Peyer's patch (tissue), 4 donors: Measurements from ENCODE around the gene MYH10. TPM values are rescaled to one million over a fixed set of nuclear protein-coding genes. Genes with fewer than 3 reads are reported as not detected.

Experiments used
- DNase-seq, 3 donors: peaks; one replicate each; pipeline ENCODE4 v3.0.0-alpha.2; 2017 to 2019
- H3K27ac ChIP-seq, 4 donors: fragments of 200-600 bp; sonication (generic); one replicate each; pipeline ENCODE4 v1.5.1; 2016 to 2019
- H3K27me3 ChIP-seq, 2 donors: fragments of 200-600 bp; sonication (generic); one replicate each; pipeline ENCODE4 v1.5.1; 2019
- H3K36me3 ChIP-seq, 3 donors: fragments of 200-600 bp; sonication (generic); one replicate each; pipeline ENCODE4 v1.5.1; 2016 to 2019
- H3K4me1 ChIP-seq, 4 donors: fragments of 200-600 bp; sonication (generic); one replicate each; pipeline ENCODE4 v1.5.1; 2016 to 2019
- H3K4me3 ChIP-seq, 4 donors: fragments of 200-600 bp; sonication (generic); 1 replicate in 3 of 4; 2 replicates in 1 of 4; pipeline ENCODE4 v1.5.1; 2016 to 2019; ENCODE audit warnings: mild to moderate bottlenecking in 1 of 4
- H3K9me3 ChIP-seq, 4 donors: fragments of 200-600 bp; sonication (generic); one replicate each; pipeline ENCODE4 v1.5.1; 2016 to 2019; ENCODE audit warnings: mild to moderate bottlenecking in 1 of 4
- CTCF ChIP-seq, 6 experiments: fragments of 450-650 bp in 4 of 6; fragments of 200-600 bp in 2 of 6; sonication (generic) in 1 of 6; IDR thresholded peaks; one replicate each; pipeline ENCODE4 v1.5.1; 2017 to 2019; ENCODE audit warnings: antibody characterized with exemption in 6 of 6, mild to moderate bottlenecking in 3 of 6, moderate library complexity in 1 of 6
- POLR2A ChIP-seq, 2 donors: fragments of 450-650 bp; IDR thresholded peaks; one replicate each; pipeline ENCODE4 v1.5.1; 2017; ENCODE audit warnings: antibody characterized with exemption in 2 of 2, mild to moderate bottlenecking in 2 of 2, moderate library complexity in 2 of 2
- total RNA-seq, 4 donors: library from RNA; depleted of rRNA; stranded (reverse); fragments of >200 nt; gene quantifications; one replicate each; pipeline ENCODE4 v1.1.0, GENCODE V29; 2016

The MYH10 gene
- total RNA-seq, 4 donors from 2014 or later, result 1.2 to 10.7 (median 3.6) TPM

DNA sequence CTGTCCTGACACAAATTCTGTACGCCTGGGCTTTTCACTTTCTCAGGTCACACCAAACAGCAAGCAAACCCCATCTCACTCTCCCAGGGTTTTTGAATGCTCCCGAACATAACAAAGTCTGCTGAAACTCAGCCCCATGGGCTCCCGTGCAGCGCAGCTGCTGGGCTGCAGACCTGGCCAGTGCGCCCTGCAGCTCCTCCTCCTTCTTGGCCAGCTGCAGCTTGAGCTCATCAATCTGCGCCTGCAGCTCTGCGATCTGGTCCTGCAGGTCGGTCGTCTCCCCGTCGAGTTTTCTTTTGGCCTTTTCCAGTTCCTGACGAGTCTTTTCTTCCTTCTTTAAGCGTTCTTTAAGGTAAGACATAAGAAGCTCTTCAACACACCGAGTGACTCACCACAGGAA lies 124.4 kb downstream of the MYH10 start:
- H3K4me3 ChIP-seq, result no peak overlapping the region
- H3K27me3 ChIP-seq, result no peaks in the 10 kb centered on the region
- H3K4me1 ChIP-seq, result no peaks in the 10 kb centered on the region
- H3K27ac ChIP-seq, result no peak overlapping the region
- no peaks in the 10 kb centered on the region for H3K36me3 ChIP-seq
- no peak for TF ChIP-seq CTCF (IDR thresholded peaks at IDR 0.05)
- no peak for TF ChIP-seq POLR2A (IDR thresholded peaks at IDR 0.05)
- H3K9me3 ChIP-seq, result no peaks in the 10 kb centered on the region
- no peak for DNase-seq

DNA sequence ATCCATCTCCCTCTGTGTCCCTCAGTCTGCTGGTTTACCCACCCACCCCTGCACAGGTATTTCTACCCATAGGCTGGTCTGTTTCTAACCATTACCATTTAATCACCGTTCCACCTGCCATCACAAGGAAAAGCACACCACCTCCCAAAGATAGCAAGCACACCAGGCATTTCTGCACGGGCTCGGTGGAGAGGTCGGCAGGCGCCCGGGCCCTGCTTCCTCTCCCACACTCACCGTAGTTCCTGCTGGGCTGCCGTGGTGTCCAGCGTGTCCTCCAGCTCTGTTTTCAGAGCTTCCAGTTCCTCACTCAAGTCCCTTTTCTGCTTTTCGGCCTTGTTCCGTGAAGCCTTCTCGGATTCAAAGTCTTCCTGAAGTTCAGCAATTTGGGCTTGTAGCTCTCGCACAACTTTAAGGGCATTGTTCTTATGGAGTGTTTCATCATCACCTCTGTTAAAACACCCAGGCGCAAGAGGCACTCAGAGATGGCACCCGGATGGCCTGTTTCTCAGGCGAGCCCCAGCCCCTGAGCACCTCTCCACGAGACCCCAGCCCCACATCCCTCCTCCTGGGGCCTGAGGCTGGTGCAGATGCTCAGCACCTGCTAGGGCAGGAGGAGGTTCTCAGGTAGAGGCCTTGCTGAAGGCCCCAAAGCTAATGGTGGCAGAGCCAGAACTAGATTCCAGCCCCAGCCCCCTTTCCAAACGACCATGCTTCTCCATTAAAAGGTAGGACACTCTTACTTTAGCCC lies 125.9 kb downstream of the MYH10 start:
- Histone ChIP-seq H3K36me3 (no peaks in the 10 kb centered on the region), H3K27ac (no peak overlapping the region), H3K4me3 (no peak overlapping the region), H3K9me3 (no peaks in the 10 kb centered on the region), H3K4me1 (no peaks in the 10 kb centered on the region), H3K27me3 (no peaks in the 10 kb centered on the region)
- no peak for DNase-seq
- TF ChIP-seq POLR2A (IDR thresholded peaks at IDR 0.05) (no peak), CTCF (IDR thresholded peaks at IDR 0.05) (no peak)

GRCh38 chr17:8503807-8504206 lies 126.7 kb downstream of the MYH10 start:
- Histone ChIP-seq H3K4me3 (no peak overlapping the region), H3K9me3 (no peaks in the 10 kb centered on the region), H3K27me3 (no peaks in the 10 kb centered on the region), H3K27ac (no peak overlapping the region), H3K4me1 (no peaks in the 10 kb centered on the region), H3K36me3 (no peaks in the 10 kb centered on the region)
- no peak for TF ChIP-seq CTCF (IDR thresholded peaks at IDR 0.05)
- TF ChIP-seq POLR2A (IDR thresholded peaks at IDR 0.05), result no peak
- DNase-seq, result no peak

DNA sequence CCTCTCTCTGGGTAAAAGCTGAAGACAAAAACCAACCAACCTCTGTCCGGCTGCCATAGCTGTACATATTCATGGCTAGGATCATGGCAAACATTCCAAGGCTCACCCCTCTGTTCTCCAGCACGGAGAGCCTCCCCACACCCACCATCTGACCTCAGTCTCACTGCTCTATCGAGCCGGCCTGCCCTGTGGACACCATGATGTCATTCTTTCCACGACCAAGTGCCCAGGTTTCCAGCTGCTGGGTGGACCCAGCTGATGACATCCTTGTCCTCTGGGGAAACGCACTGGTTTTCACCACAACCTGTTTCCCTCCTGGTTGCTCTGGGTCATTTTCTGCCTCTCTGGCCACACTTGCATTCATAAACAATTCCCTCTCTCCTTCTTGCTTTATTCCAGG lies 127.2 kb downstream of the MYH10 start:
- H3K36me3 ChIP-seq, result no peaks in the 10 kb centered on the region
- TF ChIP-seq CTCF (IDR thresholded peaks at IDR 0.05) (no peak), POLR2A (IDR thresholded peaks at IDR 0.05) (no peak)
- H3K27me3 ChIP-seq, result no peaks in the 10 kb centered on the region
- H3K9me3 ChIP-seq, result no peaks in the 10 kb centered on the region
- H3K4me3 ChIP-seq, result no peak overlapping the region
- no peak for DNase-seq
- no peak overlapping the region for H3K27ac ChIP-seq
- no peaks in the 10 kb centered on the region for H3K4me1 ChIP-seq

DNA sequence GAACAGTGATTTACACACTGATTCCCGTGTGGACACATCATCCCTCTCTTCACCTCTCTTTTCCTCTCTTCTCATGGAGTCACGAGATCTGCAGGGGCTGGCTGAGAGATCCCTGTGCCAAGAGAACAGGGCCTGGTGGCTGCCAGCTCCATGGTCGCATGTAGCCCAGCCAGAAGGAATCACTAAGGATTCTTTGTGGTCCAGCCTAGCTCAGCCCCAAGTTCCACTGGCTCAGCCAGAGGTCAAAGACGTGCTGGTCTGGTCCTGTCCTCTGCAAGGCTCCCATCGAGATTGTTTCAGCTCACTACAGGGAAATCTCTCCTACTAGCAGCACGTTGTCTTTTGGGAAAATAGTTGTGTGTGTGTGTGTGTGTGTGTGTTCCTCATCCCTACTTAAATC lies 128.4 kb downstream of the MYH10 start:
- no peaks in the 10 kb centered on the region for H3K36me3 ChIP-seq
- no peak overlapping the region for H3K27ac ChIP-seq
- no peaks in the 10 kb centered on the region for H3K4me1 ChIP-seq
- TF ChIP-seq POLR2A (IDR thresholded peaks at IDR 0.05) (no peak), CTCF (IDR thresholded peaks at IDR 0.05) (no peak)
- H3K27me3 ChIP-seq, result no peaks in the 10 kb centered on the region
- H3K9me3 ChIP-seq, result no peaks in the 10 kb centered on the region
- DNase-seq, result no peak
- H3K4me3 ChIP-seq, result no peak overlapping the region
